GM12878 (cell line): ENCODE data around the gene ARHGEF7.

Experiments used
- CHD1 ChIP-seq: IDR thresholded peaks from 2 replicates; pipeline ENCODE4 v1.6.1; 2012; ENCODE audit warnings: low read depth, low read length, improper control_type of control experiment
- CREB1 ChIP-seq: IDR thresholded peaks from 2 replicates; pipeline ENCODE4 v1.6.1; 2012; ENCODE audit warnings: low read depth, mild to moderate bottlenecking, inconsistent platforms
- EP300 ChIP-seq, 2 experiments: fragments of 150-350 bp in 1 of 2; IDR thresholded peaks; 2 replicates each; pipeline ENCODE4 v1.6.1; 2011 to 2012; ENCODE audit warnings: low read depth in 2 of 2, low read length in 2 of 2, borderline replicate concordance in 1 of 2, improper control_type of control experiment in 1 of 2, inconsistent platforms in 1 of 2; ENCODE audit not compliant: control insufficient read depth in 1 of 2
- EZH2 ChIP-seq: IDR thresholded peaks from 2 replicates; pipeline ENCODE4 v1.6.1; 2012; ENCODE audit warnings: low read depth, mild to moderate bottlenecking, control low read depth, inconsistent platforms, low read length, borderline replicate concordance; ENCODE audit not compliant: control insufficient read depth
- FOS ChIP-seq: IDR thresholded peaks from 3 replicates; pipeline ENCODE4 v1.6.1; 2011; ENCODE audit warnings: borderline replicate concordance; ENCODE audit not compliant: insufficient read length; ENCODE audit errors: extremely low read depth
- NBN ChIP-seq: fragments of 450-650 bp; IDR thresholded peaks from 2 replicates; pipeline ENCODE4 v1.6.1; 2016
- TAF1 ChIP-seq: IDR thresholded peaks from 2 replicates; pipeline ENCODE4 v1.6.1; 2011; ENCODE audit warnings: mild to moderate bottlenecking, low read depth, low read length, borderline replicate concordance
- TF ChIP-seq, protein P1 (sequence below): fragments of 450-650 bp; IDR thresholded peaks from 2 replicates; pipeline ENCODE4 v1.6.1; 2018; ENCODE audit warnings: mild to moderate bottlenecking, low read depth, moderate library complexity; ENCODE audit not compliant: partially characterized antibody
- TF ChIP-seq, protein P2 (sequence below), 3 experiments: IDR thresholded peaks in 2 of 3; conservative IDR thresholded peaks in 1 of 3; 2 replicates each; pipeline ENCODE4 v1.5.1; 2011; ENCODE audit warnings: low read depth in 3 of 3, low read length in 3 of 3, mild to moderate bottlenecking in 3 of 3, control low read depth in 2 of 3, moderate library complexity in 2 of 3, inconsistent platforms in 1 of 3, mixed read lengths in 1 of 3; ENCODE audit not compliant: control insufficient read depth in 2 of 3, insufficient read depth in 1 of 3; ENCODE audit errors: extremely low read depth in 1 of 3
- TF ChIP-seq, protein P3 (sequence below): fragments of 150-350 bp; IDR thresholded peaks from 2 replicates; pipeline ENCODE4 v1.6.1; 2014; ENCODE audit warnings: mild to moderate bottlenecking, low read depth, low read length

DNA sequence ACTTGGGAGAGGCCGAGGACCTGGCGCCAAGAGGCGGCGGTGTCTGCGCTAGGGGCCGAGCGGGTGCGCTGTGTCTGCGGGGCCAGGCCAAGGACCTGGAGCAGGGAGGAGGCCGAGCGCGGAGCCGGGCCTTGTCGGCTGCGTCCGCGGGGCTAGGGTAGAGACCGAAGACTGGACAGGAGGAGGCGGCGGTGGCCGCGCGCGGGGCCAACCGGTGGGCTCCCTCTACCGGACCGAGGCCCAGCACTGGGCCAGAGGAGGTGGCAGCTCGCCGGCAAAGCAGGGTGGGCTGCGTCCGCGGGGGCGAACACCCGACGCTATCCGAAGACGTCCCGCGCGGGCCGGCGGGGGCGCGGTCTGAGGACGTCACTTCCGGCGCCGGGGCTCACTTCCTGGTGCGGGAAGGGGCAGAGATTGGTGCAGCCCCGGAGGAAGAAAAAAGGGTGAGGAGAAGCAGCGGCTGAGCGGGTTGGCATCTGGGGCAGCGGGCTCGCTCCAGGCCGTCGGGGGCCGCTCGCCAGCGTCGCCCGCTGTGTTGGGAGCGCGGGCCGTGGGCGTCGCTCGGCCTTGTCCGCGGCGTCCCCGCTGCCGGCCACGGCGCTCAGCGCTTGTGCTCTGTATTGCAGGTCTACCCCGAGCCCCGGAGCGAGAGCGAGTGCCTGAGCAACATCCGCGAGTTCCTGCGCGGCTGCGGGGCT, 38.3 kb downstream of the ARHGEF7 start:
- TF ChIP-seq FOS (no peak), CREB1 (peak; percentile 99), EP300 (IDR thresholded peaks at IDR 0.05; ENCODE audit: borderline replicate concordance in 1 of 2, control insufficient read depth in 1 of 2, low read depth in 2 of 2, low read length in 2 of 2) (no peak), CHD1 (no peak), NBN (peak; percentile 82), EZH2 (no peak), TAF1 (no peak; the same call in 1 of the 2 replicates)
- TF ChIP-seq, protein P1, sequence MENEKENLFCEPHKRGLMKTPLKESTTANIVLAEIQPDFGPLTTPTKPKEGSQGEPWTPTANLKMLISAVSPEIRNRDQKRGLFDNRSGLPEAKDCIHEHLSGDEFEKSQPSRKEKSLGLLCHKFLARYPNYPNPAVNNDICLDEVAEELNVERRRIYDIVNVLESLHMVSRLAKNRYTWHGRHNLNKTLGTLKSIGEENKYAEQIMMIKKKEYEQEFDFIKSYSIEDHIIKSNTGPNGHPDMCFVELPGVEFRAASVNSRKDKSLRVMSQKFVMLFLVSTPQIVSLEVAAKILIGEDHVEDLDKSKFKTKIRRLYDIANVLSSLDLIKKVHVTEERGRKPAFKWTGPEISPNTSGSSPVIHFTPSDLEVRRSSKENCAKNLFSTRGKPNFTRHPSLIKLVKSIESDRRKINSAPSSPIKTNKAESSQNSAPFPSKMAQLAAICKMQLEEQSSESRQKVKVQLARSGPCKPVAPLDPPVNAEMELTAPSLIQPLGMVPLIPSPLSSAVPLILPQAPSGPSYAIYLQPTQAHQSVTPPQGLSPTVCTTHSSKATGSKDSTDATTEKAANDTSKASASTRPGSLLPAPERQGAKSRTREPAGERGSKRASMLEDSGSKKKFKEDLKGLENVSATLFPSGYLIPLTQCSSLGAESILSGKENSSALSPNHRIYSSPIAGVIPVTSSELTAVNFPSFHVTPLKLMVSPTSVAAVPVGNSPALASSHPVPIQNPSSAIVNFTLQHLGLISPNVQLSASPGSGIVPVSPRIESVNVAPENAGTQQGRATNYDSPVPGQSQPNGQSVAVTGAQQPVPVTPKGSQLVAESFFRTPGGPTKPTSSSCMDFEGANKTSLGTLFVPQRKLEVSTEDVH = no peak
- TF ChIP-seq, protein P2, sequence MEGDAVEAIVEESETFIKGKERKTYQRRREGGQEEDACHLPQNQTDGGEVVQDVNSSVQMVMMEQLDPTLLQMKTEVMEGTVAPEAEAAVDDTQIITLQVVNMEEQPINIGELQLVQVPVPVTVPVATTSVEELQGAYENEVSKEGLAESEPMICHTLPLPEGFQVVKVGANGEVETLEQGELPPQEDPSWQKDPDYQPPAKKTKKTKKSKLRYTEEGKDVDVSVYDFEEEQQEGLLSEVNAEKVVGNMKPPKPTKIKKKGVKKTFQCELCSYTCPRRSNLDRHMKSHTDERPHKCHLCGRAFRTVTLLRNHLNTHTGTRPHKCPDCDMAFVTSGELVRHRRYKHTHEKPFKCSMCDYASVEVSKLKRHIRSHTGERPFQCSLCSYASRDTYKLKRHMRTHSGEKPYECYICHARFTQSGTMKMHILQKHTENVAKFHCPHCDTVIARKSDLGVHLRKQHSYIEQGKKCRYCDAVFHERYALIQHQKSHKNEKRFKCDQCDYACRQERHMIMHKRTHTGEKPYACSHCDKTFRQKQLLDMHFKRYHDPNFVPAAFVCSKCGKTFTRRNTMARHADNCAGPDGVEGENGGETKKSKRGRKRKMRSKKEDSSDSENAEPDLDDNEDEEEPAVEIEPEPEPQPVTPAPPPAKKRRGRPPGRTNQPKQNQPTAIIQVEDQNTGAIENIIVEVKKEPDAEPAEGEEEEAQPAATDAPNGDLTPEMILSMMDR (IDR thresholded peaks at IDR 0.05 in 2 of 3, conservative IDR thresholded peaks at IDR 0.05 in 1 of 3; ENCODE audit: control insufficient read depth in 2 of 3, extremely low read depth in 1 of 3, insufficient read depth in 1 of 3, low read depth in 3 of 3, low read length in 3 of 3) = peak; percentile 7 to 20 (median 7); a peak in 2 of 6 replicates
- TF ChIP-seq, protein P3, sequence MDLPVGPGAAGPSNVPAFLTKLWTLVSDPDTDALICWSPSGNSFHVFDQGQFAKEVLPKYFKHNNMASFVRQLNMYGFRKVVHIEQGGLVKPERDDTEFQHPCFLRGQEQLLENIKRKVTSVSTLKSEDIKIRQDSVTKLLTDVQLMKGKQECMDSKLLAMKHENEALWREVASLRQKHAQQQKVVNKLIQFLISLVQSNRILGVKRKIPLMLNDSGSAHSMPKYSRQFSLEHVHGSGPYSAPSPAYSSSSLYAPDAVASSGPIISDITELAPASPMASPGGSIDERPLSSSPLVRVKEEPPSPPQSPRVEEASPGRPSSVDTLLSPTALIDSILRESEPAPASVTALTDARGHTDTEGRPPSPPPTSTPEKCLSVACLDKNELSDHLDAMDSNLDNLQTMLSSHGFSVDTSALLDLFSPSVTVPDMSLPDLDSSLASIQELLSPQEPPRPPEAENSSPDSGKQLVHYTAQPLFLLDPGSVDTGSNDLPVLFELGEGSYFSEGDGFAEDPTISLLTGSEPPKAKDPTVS = no peak
